SU-DHL-6 (cell line): ENCODE data around the gene LTBP2.
"Not testable (repeated sequence)": the region's sequence is repeated elsewhere in the genome, so short reads cannot be mapped to it uniquely, and the experiment has no call there.

Source experiments
- EZH2phosphoT487 ChIP-seq: fragments of 200-600 bp; sonication (generic), shearing (Covaris generic); conservative IDR thresholded peaks from 2 replicates; pipeline ENCODE4 v1.6.1; 2018; ENCODE audit warnings: mild to moderate bottlenecking, antibody characterized with exemption, low read length, moderate library complexity, mixed read lengths
- TF ChIP-seq, protein P1 (sequence below): fragments of 200-600 bp; sonication (generic); IDR thresholded peaks from one replicate; pipeline ENCODE4 v1.5.1; 2017; ENCODE audit warnings: antibody characterized with exemption, mild to moderate bottlenecking, low read length, moderate library complexity; ENCODE audit not compliant: insufficient read depth, poor library complexity, severe bottlenecking

DNA sequence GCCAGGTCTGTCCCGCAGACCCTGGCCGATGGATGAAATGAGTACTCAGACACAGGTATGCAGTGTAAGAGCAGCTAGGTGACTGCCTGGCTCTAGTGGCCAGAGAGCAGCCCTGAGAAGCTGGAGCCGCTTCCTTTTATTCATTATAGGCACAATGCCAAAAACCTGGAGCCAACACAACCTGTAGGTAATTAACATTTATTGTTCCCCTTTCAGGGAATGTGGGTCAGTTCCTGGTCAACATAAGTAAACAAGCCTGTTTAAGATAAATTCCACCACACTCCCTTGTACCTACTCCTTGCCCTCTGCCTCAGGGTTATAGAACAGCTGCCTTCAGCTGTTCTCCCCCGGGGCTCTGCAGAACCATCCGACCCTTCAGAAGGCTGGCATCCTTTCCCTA lies 157.6 kb downstream of the LTBP2 start:
- not testable (repeated sequence) for TF ChIP-seq EZH2phosphoT487
- TF ChIP-seq, protein P1, sequence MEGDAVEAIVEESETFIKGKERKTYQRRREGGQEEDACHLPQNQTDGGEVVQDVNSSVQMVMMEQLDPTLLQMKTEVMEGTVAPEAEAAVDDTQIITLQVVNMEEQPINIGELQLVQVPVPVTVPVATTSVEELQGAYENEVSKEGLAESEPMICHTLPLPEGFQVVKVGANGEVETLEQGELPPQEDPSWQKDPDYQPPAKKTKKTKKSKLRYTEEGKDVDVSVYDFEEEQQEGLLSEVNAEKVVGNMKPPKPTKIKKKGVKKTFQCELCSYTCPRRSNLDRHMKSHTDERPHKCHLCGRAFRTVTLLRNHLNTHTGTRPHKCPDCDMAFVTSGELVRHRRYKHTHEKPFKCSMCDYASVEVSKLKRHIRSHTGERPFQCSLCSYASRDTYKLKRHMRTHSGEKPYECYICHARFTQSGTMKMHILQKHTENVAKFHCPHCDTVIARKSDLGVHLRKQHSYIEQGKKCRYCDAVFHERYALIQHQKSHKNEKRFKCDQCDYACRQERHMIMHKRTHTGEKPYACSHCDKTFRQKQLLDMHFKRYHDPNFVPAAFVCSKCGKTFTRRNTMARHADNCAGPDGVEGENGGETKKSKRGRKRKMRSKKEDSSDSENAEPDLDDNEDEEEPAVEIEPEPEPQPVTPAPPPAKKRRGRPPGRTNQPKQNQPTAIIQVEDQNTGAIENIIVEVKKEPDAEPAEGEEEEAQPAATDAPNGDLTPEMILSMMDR, result not testable (repeated sequence)
